NK-92 treated with Interleukin-12 subunit alpha and Interleukin-12 subunit beta, amount 100 ng/mL, for 24 hours (cell line): ENCODE data around the gene PKNOX2.

Source experiments
- DNase-seq: peaks from one replicate; lab custom pipeline; 2025; lab: John Stamatoyannopoulos, UW

Gene PKNOX2

DNA sequence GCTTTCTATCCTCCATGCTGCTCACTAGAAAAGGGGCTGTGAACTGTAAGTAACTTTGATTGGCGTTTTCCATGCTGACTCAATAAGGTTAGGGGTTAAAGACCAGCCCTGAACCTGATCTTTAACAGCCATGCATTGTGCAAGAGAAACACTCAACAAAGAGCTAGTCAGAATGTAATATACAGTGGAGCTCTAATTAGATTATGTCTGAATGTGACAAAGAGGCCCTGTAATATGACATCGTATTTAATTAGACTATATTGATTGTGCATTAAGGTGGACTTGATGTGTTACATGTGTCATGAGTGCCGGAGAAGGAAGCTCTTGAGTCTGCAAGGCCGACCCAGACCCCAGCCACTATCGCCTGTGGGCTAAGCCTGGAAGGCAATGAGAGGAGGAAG lies 70.5 kb downstream of the PKNOX2 start:
- no peak for DNase-seq

GRCh38 chr11:125236072-125236825 lies 71.7 kb downstream of the PKNOX2 start:
- no peak for DNase-seq

DNA sequence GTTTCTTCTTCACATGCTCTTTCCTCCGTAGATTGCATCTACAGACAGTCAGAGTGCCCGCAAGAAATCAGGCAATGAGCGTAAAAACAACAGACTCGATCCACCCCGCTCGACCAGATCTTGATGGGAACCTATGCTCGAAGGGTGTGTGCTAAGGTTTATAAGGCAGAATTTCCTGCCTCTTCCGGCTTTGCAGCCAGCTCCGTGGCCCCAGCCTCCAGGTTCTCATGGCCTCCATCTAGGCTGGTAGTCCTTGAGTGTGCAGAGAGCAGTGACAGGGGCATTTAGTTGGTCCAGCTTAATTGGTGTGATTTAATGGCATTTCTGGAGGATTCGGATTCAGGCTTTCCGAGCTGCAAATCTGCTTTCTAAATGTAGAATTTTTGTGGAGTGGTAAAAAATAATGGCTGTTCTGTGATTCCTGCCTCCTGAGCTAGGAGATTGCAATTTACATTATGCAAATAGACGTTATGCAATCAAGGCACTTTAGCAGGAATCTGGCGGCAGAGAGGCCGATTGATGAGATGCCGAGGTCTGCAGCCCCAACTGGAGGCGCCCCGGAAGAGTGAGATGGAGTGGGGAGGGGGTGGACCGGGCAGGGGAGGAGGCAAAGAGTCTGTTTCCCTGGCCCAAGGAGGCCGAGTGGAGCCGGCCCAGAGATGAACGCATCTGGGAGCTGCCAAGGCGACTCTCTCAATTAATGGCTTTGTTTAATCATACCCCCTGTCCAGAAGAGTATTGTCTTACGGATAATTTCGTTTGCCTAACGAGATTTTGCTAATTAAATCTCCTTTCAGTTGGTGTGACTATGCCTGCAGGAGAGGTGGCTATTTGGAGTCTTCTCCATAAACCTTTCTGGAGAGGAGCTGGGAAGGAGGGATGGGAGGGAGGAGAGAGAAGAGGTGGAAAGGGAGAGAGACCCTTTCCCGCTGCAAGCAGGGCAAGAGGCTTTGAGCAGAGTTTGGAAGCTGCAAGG lies 75.3 kb downstream of the PKNOX2 start:
- DNase-seq = no peak

- no peak for DNase-seq
Observed at GRCh38 chr11:125241104-125241503, 76.6 kb downstream of the PKNOX2 start.

DNA sequence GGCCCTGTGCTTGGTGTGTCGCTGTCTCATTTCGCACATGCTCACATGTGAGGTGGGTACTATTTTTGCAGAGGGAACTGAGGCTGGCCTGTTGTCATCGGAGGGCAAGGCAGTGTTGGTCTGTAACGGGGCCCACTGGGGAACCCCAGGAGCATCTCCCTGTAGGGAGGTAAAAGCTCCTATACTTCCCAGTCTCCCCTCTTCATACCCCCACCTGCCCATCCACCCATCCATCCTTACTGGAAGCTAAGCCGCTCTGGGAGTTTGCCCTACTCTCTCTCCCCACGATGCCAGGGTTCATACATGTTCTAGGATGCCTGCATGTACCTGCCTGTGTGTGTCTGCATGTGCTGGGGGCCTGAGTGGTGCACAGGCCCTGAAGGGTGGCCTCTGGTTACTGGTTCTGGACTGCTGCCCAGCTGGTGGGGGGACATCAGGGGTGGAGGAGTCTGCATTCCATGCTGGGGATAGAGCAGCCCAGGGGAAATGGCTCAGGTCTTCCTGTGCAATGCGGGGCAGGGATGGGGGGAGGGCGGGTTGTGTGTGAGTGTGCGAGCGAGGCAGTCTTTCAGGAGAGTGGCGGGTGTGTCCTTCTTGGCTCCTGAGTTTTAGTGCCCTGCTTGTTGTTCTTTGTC lies 77.7 kb downstream of the PKNOX2 start:
- DNase-seq = no peak

GRCh38 chr11:125244166-125244565 lies 79.6 kb downstream of the PKNOX2 start:
- no peak for DNase-seq

- no peak for DNase-seq
Observed at GRCh38 chr11:125245299-125245698, 80.7 kb downstream of the PKNOX2 start.

DNA sequence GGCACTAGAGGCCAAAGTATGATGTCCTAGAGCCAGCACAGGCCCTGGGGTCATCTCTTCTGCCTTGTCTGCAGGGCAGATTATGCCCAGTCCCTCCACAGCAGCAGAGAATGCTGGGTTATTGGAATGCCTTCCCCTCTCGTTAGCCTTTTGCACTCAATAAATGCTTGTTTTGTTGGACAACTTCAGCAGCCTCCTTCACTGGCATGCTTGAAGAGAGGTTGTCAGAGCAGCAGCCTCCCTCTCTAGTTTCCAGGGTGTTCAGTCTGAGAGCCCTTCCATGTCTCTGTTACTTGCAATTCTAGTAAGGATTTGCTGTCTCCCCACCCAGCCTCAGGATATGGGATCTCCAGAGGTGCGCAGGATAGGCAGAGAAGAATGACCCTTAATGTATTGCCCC lies 82.9 kb downstream of the PKNOX2 start:
- DNase-seq = no peak

DNA sequence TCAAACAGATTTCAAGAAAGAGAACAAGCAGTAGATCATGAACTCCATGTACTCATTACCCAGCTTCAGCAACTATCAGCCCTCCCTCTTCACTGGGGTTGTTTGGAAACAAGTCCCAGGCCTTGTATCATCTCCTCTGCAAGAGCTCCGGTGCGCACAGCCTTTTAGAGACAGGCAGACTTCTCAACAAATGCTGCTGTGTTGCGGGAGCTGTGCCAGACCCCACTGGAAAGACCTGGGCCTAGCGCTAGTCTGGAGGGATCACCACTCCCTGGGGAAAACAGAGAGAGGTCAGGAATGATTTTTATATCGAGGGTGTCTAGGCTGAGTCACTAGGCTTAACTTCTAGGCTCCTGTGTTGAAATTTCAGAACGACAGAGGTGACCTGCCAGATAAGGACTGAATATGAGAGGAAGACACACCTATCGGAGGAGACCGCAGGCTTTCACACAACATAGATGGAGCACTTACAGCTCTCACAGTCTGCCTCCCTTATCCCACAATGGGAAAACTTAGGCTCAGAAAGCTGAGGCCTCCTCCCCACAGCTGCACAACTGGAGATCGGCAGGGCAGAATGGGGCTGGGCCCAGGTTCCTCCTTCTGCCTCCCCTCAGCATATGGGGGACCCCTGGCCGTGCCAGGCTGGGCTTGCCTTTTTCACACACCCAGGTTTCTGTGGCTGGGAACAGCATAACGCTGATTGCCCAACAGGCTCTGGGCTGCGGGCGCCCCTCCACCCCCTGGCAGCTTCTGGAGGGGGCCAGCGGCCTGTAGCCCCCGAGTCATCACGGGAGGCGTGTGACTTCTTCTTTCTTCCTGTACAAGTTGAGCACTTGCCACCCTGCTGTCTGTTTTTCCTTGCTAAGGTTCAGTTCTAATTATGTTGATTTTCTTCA lies 86.0 kb downstream of the PKNOX2 start:
- no peak for DNase-seq

DNA sequence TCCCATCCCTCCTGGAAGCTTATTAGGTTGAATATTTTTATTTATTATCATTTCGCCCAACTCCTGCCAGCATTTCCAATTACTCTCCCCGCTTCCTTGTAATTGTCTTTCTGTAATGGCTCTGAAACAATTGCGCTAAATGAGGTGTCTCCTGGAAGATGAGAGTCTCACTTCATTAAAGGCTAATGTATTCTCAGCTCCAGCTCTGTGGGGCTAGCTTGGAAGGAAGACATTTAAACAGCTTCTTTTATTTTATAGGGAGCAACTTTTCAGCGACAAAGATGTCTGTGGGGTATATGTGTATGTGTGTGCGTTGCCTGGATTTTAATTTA lies 86.6 kb downstream of the PKNOX2 start:
- no peak for DNase-seq

GRCh38 chr11:125251956-125252355 lies 87.4 kb downstream of the PKNOX2 start:
- DNase-seq = no peak

DNA sequence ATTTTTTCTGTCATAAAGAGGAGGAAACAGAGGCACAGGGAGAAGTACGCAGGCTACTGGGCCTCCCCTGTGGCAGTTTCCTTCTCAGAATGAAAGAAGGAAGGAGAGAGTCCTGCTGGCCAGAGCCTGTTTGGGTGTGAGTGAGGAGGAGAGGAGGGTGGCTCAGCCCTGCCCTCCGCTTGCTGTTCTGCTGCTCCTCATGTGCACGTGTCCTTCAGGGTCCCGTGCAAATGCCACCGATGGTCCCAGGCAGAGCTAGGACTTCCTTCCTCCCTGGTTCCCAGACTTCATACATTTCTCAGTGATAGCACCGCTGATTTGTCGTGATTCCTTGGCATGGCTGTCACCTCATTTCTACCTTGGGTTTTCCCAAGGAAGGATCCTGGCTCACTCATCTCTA lies 88.7 kb downstream of the PKNOX2 start:
- DNase-seq = no peak

DNA sequence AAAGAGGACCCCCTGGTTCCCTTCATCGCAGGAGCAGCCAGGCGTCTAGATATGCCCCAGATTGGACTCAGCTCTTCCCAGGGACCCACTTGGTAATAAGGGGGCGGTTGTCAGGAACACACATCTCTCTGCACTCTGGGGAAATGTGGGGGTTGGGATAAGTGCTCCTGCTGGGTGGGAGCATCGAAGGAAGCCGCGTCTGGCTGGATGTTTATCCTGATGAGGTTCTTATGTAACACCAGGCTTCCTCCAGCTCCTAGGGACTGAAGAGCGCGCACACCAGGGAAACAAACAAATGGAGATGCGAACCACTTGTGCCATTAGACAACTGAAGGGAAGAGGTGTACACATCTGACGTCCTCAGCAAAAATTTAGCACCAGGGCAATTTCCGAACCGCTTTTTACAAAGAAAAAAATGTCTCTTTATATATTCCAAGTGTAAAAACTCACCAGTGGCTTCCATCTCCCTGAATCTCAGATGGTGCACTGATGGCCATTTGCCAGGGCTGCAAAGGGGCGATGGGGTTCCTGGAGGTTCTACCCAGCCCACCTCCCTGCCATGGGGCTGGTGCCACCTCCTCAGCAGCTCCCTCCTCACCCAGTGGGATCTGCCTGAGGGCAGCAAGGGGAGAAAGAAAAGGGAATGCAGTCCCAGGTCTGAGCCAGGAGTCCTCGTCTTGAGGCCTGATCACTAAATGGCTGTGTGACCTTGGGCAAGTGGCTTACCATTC lies 89.4 kb downstream of the PKNOX2 start:
- DNase-seq = no peak

DNA sequence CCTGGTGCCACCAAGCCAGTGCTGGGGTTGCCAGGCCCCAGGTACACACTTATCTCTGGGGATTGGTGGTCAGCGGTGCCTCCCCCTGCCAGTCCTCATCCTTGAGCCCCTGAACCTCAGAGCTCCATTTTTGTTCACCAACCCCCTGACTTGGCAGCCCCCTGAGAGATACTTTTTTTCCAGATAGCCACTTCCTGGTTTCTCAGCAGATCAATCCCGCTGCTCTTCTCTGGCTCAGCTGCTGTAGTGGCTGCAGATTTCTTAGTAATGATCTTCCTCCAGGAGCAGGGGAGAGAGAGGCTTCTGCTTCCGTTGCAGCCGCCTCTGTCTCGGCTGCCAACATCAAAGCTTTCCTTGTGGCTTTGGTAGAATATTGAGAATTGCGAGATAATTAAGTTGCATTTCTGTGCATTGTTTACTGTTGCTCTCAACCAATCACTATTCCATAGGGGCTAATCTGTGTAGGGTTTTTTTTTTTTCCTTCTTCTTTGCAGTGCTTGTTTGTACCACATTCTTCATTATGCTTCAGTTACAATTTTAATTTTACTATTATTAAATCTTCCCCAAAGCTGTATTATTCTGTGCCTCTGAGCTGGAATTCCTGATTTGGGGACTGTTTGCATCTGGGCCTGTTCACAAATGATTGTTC lies 92.1 kb downstream of the PKNOX2 start:
- DNase-seq = no peak

GRCh38 chr11:125257190-125257579 lies 92.6 kb downstream of the PKNOX2 start:
- no peak for DNase-seq

GRCh38 chr11:125257751-125258150 lies 93.2 kb downstream of the PKNOX2 start:
- no peak for DNase-seq

- DNase-seq = no peak
Observed at GRCh38 chr11:125258291-125259032, 93.9 kb downstream of the PKNOX2 start.

GRCh38 chr11:125261588-125261987 lies 97.0 kb downstream of the PKNOX2 start:
- no peak for DNase-seq

DNA sequence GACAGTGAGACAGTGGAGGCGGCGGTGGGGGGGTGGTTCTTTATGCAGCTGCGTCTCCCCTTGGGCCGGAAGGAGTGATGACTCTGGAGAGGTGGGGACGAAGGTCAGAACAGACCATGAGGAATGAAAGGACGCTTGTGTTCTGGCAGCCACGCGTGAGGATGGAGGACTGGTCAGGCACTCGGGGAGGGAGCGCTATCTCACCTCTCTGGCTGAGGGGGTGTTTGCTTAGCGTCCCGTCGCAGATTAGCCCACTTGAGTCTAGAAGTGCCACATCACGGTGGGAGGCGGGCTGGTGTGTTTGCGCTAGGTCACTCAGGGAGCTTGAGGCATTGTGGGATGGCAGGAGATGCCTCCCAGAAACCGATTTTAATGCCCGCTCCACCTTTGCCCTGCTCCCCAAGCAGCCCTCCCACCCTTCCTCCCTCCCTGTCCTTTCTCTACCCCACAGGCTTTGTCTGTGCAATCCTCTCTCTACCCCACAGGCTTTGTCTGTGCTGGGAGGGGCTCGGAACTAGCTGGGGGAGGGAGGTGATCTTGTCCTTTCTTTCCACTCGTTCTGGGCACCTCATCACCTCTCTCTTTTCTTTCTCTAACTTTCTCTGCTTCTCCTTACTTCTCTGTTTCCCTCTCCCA lies 97.8 kb downstream of the PKNOX2 start:
- DNase-seq = no peak
